OCI-LY3 (cell line): ENCODE measurements around the gene PITX3.

ENCODE experiments used
- CTCF ChIP-seq: fragments of 200-600, 300-600 bp; sonication (generic); IDR thresholded peaks from 2 replicates; pipeline ENCODE4 v1.5.1; 2014; ENCODE audit warnings: antibody characterized with exemption, low read length, low read depth
- EZH2phosphoT487 ChIP-seq: fragments of 200-600 bp; shearing (Covaris generic); IDR thresholded peaks from 2 replicates; pipeline ENCODE4 v1.6.1; 2018; ENCODE audit warnings: antibody characterized with exemption, mixed run types, low read depth

GRCh38 chr10:102200751-102201640 is 40.3 kb downstream of the PITX3 start:
- TF ChIP-seq CTCF (no peak), EZH2phosphoT487 (no peak)
